SK-N-SH (cell line): ENCODE data around the gene PRLR. TPM values are rescaled to one million over a fixed set of nuclear protein-coding genes. Genes with fewer than 3 reads are reported as not detected.

Experiments used
- CTCF ChIA-PET: fragments of 300-600, 350-600 bp; formaldehyde crosslinking; extraction: SDS; loops from one replicate; lab custom pipeline; 2021; lab: Yijun Ruan, JAX
- POLR2A ChIA-PET: fragments of 350-600 bp; sonication (Branson Sonifier 250); formaldehyde crosslinking; extraction: SDS; loops from one replicate; lab custom pipeline; 2020; ENCODE audit warnings: antibody characterized with exemption, inconsistent platforms; lab: Yijun Ruan, JAX
- DNase-seq: peaks from one replicate; pipeline ENCODE4 v3.0.0; 2012
- H2AFZ ChIP-seq: fragments of 200-600 bp; sonication (generic); 2 replicates; pipeline ENCODE4 v1.8.1; 2016; ENCODE audit warnings: antibody characterized with exemption, mild to moderate bottlenecking, low read depth
- H3F3A ChIP-seq: fragments of 200-600 bp; sonication (generic); replicated peaks from 2 replicates; pipeline ENCODE3; 2016; ENCODE audit warnings: antibody characterized with exemption, mild to moderate bottlenecking; ENCODE audit not compliant: insufficient read depth
- H3K27ac ChIP-seq, 2 experiments: fragments of 200-500 bp in 1 of 2; fragments of 200-600 bp in 1 of 2; sonication (Bioruptor generic) in 1 of 2; sonication (generic), shearing (Covaris generic) in 1 of 2; 2 replicates each; pipeline versions ENCODE4 v1.5.1 to v1.6.1; 2014 to 2016; ENCODE audit warnings: low read depth in 2 of 2, inconsistent platforms in 1 of 2, low read length in 1 of 2, mild to moderate bottlenecking in 1 of 2, mixed read lengths in 1 of 2
- H3K27me3 ChIP-seq: fragments of 200-600 bp; sonication (generic), shearing (Covaris generic); 2 replicates; pipeline ENCODE4 v1.6.1; 2016; ENCODE audit warnings: mixed run types; ENCODE audit not compliant: insufficient read depth
- H3K36me3 ChIP-seq, 2 experiments: fragments of 200-500 bp in 1 of 2; fragments of 200-600 bp in 1 of 2; sonication (Bioruptor generic) in 1 of 2; sonication (generic) in 1 of 2; replicated peaks in 1 of 2; 2 replicates each; pipeline versions ENCODE3 to v1.5.1; 2014 to 2016; ENCODE audit warnings: low read length in 1 of 2, mild to moderate bottlenecking in 1 of 2; ENCODE audit not compliant: insufficient read depth in 2 of 2, control insufficient read depth in 1 of 2
- H3K4me1 ChIP-seq, 2 experiments: fragments of 200-500 bp in 1 of 2; fragments of 200-600 bp in 1 of 2; sonication (Bioruptor generic) in 1 of 2; sonication (generic), shearing (Covaris generic) in 1 of 2; 2 replicates each; pipeline versions ENCODE4 v1.5.1 to v1.6.1; 2014 to 2016; ENCODE audit warnings: low read depth in 1 of 2, low read length in 1 of 2, mixed run types in 1 of 2; ENCODE audit not compliant: insufficient read depth in 2 of 2, control insufficient read depth in 1 of 2
- H3K4me2 ChIP-seq: fragments of 200-600 bp; sonication (generic), shearing (Covaris generic); 2 replicates; pipeline ENCODE4 v1.6.1; 2017; ENCODE audit warnings: mixed run types
- H3K4me3 ChIP-seq, 2 experiments: fragments of 200-500 bp in 1 of 2; fragments of 200-600 bp in 1 of 2; sonication (Bioruptor generic) in 1 of 2; sonication (generic), shearing (Covaris generic) in 1 of 2; 2 replicates each; pipeline versions ENCODE4 v1.5.1 to v1.8.1; 2014 to 2016; ENCODE audit warnings: low read depth in 2 of 2, inconsistent platforms in 1 of 2, low read length in 1 of 2, mild to moderate bottlenecking in 1 of 2, mixed read lengths in 1 of 2, moderate library complexity in 1 of 2
- H3K79me2 ChIP-seq: fragments of 200-600 bp; sonication (generic); 2 replicates; pipeline ENCODE4 v1.8.1; 2017; ENCODE audit warnings: mild to moderate bottlenecking; ENCODE audit not compliant: insufficient read depth
- H3K9ac ChIP-seq: fragments of 200-600 bp; sonication (generic); 2 replicates; pipeline ENCODE4 v1.6.1; 2017; ENCODE audit warnings: mixed run types
- H3K9me2 ChIP-seq: fragments of 200-600 bp; sonication (generic); 2 replicates; pipeline ENCODE4 v1.6.1; 2017; ENCODE audit warnings: mixed run types
- H3K9me3 ChIP-seq: fragments of 200-600 bp; sonication (generic); 2 replicates; pipeline ENCODE4 v1.6.1; 2017; ENCODE audit warnings: mixed run types, mild to moderate bottlenecking, moderate library complexity
- H4K20me1 ChIP-seq: fragments of 200-600 bp; sonication (generic); 2 replicates; pipeline ENCODE4 v1.6.1; 2017; ENCODE audit warnings: mild to moderate bottlenecking, mixed run types; ENCODE audit not compliant: insufficient read depth
- CTCF ChIP-seq: fragments of 200-600 bp; sonication (generic); IDR thresholded peaks from 2 replicates; pipeline ENCODE4 v1.6.1; 2017; ENCODE audit warnings: antibody characterized with exemption, mild to moderate bottlenecking, moderate library complexity
- EZH2phosphoT487 ChIP-seq: fragments of 200-600 bp; sonication (generic); IDR thresholded peaks from 2 replicates; pipeline ENCODE4 v1.6.1; 2017; ENCODE audit warnings: low read depth, mixed run types, mild to moderate bottlenecking, antibody characterized with exemption, moderate library complexity, borderline replicate concordance
- FOXM1 ChIP-seq: IDR thresholded peaks from 2 replicates; pipeline ENCODE4 v1.4.0; 2012; ENCODE audit warnings: low read depth, mild to moderate bottlenecking
- IRF3 ChIP-seq: fragments of 150-350 bp; IDR thresholded peaks from 2 replicates; pipeline ENCODE4 v1.6.1; 2016; ENCODE audit warnings: mild to moderate bottlenecking, low read depth, low read length
- MEF2A ChIP-seq: IDR thresholded peaks from 2 replicates; pipeline ENCODE4 v1.4.0; 2012; ENCODE audit warnings: low read depth, borderline replicate concordance
- NFIC ChIP-seq: IDR thresholded peaks from 2 replicates; pipeline ENCODE4 v1.4.0; 2012; ENCODE audit warnings: borderline replicate concordance
- PBX3 ChIP-seq: IDR thresholded peaks from 2 replicates; pipeline ENCODE4; 2012
- REST ChIP-seq: IDR thresholded peaks from 2 replicates; pipeline ENCODE4 v1.6.1; 2012; ENCODE audit warnings: mild to moderate bottlenecking, low read depth, low read length, moderate library complexity
- SMC3 ChIP-seq: IDR thresholded peaks from 2 replicates; pipeline ENCODE4 v1.6.1; 2012; ENCODE audit warnings: low read depth, low read length, improper control_type of control experiment
- TAF1 ChIP-seq: IDR thresholded peaks from 2 replicates; pipeline ENCODE4 v1.6.1; 2012; ENCODE audit warnings: low read depth, mild to moderate bottlenecking, low read length, moderate library complexity, borderline replicate concordance
- TCF12 ChIP-seq: IDR thresholded peaks from 2 replicates; pipeline ENCODE4 v1.4.0; 2012
- TEAD4 ChIP-seq: IDR thresholded peaks from 2 replicates; pipeline ENCODE4 v1.4.0; 2012; ENCODE audit warnings: mild to moderate bottlenecking, borderline replicate concordance; ENCODE audit not compliant: insufficient read depth
- ZBTB33 ChIP-seq: IDR thresholded peaks from 2 replicates; pipeline ENCODE4 v1.4.0; 2012; ENCODE audit warnings: low read depth, borderline replicate concordance
- WGBS: methylation state at CpG from one replicate; pipeline ENCODE4 v1.1.6; 2017; ENCODE audit warnings: low lambda C conversion rate; 5-methylcytosine and 5-hydroxymethylcytosine counted together
- polyA plus RNA-seq, 3 experiments: library from polyadenylated mRNA; depleted of rRNA; stranded (reverse); fragments of >200 nt; gene quantifications; 2 replicates each; pipeline ENCODE4 v1.2.3, GENCODE V29; 2012

Gene PRLR
- polyA plus RNA-seq, 1 of the 3 experiments (the other 2 are of a cell fraction): 0.13 TPM

- TF ChIP-seq PBX3 (no peak), TEAD4 (no peak)
These were observed 30.4 kb downstream of the PRLR start (continued) for GRCh38 chr5:35199886-35200285.

GRCh38 chr5:35198686-35199085 is 31.6 kb downstream of the PRLR start:
- H4K20me1 ChIP-seq: no peaks in the 10 kb centered on the region
- H3K4me3 ChIP-seq: no peak overlapping the region
- H2AFZ ChIP-seq: no peak overlapping the region
- ChIA-PET CTCF (interaction anchor here (1.0 to 1.3 kb wide), 4 partner anchors 10 to 249 kb away, joined by 3 read pairs; no protein-coding TSS in a partner anchor), POLR2A (no interaction called here)
- no peak overlapping the region for H3K9ac ChIP-seq
- peaks cover 24% of the 10 kb centered on the region for H3K27me3 ChIP-seq
- H3F3A ChIP-seq: no peaks in the 10 kb centered on the region
- H3K9me3 ChIP-seq: no peaks in the 10 kb centered on the region
- peaks cover 0 to 10% of the 10 kb centered on the region in 2 experiments; a peak in 1 of 4 replicates for H3K4me1 ChIP-seq
- no peaks in the 10 kb centered on the region for H3K9me2 ChIP-seq
- no peaks in the 10 kb centered on the region for H3K79me2 ChIP-seq
- no peak for DNase-seq
- no peaks in the 10 kb centered on the region for H3K36me3 ChIP-seq
- WGBS: 38% methylated on average over 4 of the region's 4 CpGs
- TF ChIP-seq MEF2A (no peak), REST (no peak)
- no peak overlapping the region for H3K27ac ChIP-seq
- peak overlapping the region; percentile 48; the same call in 1 of the 2 replicates for H3K4me2 ChIP-seq

- peak; percentile 9 for DNase-seq
- ChIA-PET POLR2A (no interaction called here), CTCF (interaction anchor here (1.0 to 1.3 kb wide), 3 partner anchors 10 to 249 kb away, joined by 3 read pairs; no protein-coding TSS in a partner anchor)
- Histone ChIP-seq H3K79me2 (no peaks in the 10 kb centered on the region), H3K4me1 (peaks cover 0 to 10% of the 10 kb centered on the region in 2 experiments; a peak in 1 of 4 replicates), H3K9me3 (no peaks in the 10 kb centered on the region), H3K36me3 (no peaks in the 10 kb centered on the region), H3K27me3 (peaks cover 27% of the 10 kb centered on the region), H3F3A (no peaks in the 10 kb centered on the region), H3K9me2 (no peaks in the 10 kb centered on the region), H3K4me3 (no peak overlapping the region), H3K27ac (no peak overlapping the region), H2AFZ (no peak overlapping the region), H4K20me1 (no peaks in the 10 kb centered on the region), H3K4me2 (peak overlapping the region; percentile 48), H3K9ac (no peak overlapping the region)
- TF ChIP-seq SMC3 (no peak), TCF12 (0 out of 2 replicates have a peak, but pooled peaks have one; percentile 6), EZH2phosphoT487 (no peak), TAF1 (no peak), FOXM1 (no peak), IRF3 (no peak), ZBTB33 (no peak), NFIC (0 out of 2 replicates have a peak, but pooled peaks have one; percentile 29), CTCF (no peak), MEF2A (no peak)
- WGBS: 3% methylated on average over 5 of the region's 5 CpGs
These were observed 32.2 kb downstream of the PRLR start for GRCh38 chr5:35198075-35198474.
